ENCODE data around the gene PACRGL. TPM values are rescaled to one million over a fixed set of nuclear protein-coding genes. Genes with fewer than 3 reads are reported as not detected.
A peak's percentile ranks its signal among the peaks of the same experiment; 100 is the strongest.
"Not testable (repeated sequence)": the region's sequence is repeated elsewhere in the genome, so short reads cannot be mapped to it uniquely, and the experiment has no call there.

Gene PACRGL
- total RNA-seq, 1 experiment from 2014 or later: 19.1 TPM

- DNase-seq (ENCODE audit: low read depth): no peak
These were observed 23.2 kb downstream of the PACRGL start for GRCh38 chr4:20723463-20723862.

GRCh38 chr4:20724915-20725314, 24.7 kb downstream of the PACRGL start:
- no peak for DNase-seq (ENCODE audit: low read depth)

- no peak for DNase-seq (ENCODE audit: low read depth)
These were observed 35.7 kb downstream of the PACRGL start for GRCh38 chr4:20735931-20736330.

- not testable (repeated sequence) for DNase-seq (ENCODE audit: low read depth)
These were observed 45.7 kb downstream of the PACRGL start for GRCh38 chr4:20746000-20746399.

- DNase-seq (ENCODE audit: low read depth): no peak
These were observed 52.4 kb downstream of the PACRGL start for GRCh38 chr4:20752641-20753040.

GRCh38 chr4:20754036-20754435, 53.8 kb downstream of the PACRGL start:
- DNase-seq (ENCODE audit: low read depth): peak; percentile 9

- DNase-seq (ENCODE audit: low read depth): no peak
These were observed 59.8 kb downstream of the PACRGL start for GRCh38 chr4:20760053-20760452.

- DNase-seq (ENCODE audit: low read depth): no peak
These were observed 61.1 kb downstream of the PACRGL start for GRCh38 chr4:20761382-20761781.

GRCh38 chr4:20761826-20762225, 61.6 kb downstream of the PACRGL start:
- no peak for DNase-seq (ENCODE audit: low read depth)

GRCh38 chr4:20764366-20764992, 64.2 kb downstream of the PACRGL start:
- DNase-seq (ENCODE audit: low read depth): peak; percentile 47

- peak; percentile 52 for DNase-seq (ENCODE audit: low read depth)
These were observed 73.1 kb downstream of the PACRGL start for GRCh38 chr4:20773144-20773997.

GRCh38 chr4:20778896-20779295, 78.6 kb downstream of the PACRGL start:
- DNase-seq (ENCODE audit: low read depth): no peak

- not testable (repeated sequence) for DNase-seq (ENCODE audit: low read depth)
These were observed 82.9 kb downstream of the PACRGL start for GRCh38 chr4:20783134-20783533.

- no peak for DNase-seq (ENCODE audit: low read depth)
These were observed 87.8 kb downstream of the PACRGL start for GRCh38 chr4:20787940-20788665.
